HepG2 (cell line): ENCODE data around the gene GYS1. TPM values are rescaled to one million over a fixed set of nuclear protein-coding genes. Genes with fewer than 3 reads are reported as not detected.

ENCODE experiments used
- NCOA5 ChIP-seq: sonication (generic); formaldehyde crosslinking; IDR thresholded peaks from 2 replicates; pipeline ENCODE4 v1.4.0; 2020; ENCODE audit warnings: missing genetic modification reagents
- PRPF4 ChIP-seq: fragments of 200-400 bp; formaldehyde crosslinking; IDR thresholded peaks from 2 replicates; pipeline ENCODE4 v1.6.1; 2016; ENCODE audit warnings: low read length, low read depth; ENCODE audit not compliant: poor library complexity, severe bottlenecking
- RFX3 ChIP-seq: IDR thresholded peaks from 2 replicates; pipeline ENCODE4 v1.6.1; 2016; ENCODE audit warnings: missing biosample characterization, missing genetic modification reagents
- ZC3H13 ChIP-seq: sonication (generic); formaldehyde crosslinking; IDR thresholded peaks from 2 replicates; pipeline ENCODE4 v1.8.1; 2023; ENCODE audit warnings: mild to moderate bottlenecking, missing genetic modification reagents, moderate library complexity
- ZNF780A ChIP-seq: sonication (generic); formaldehyde crosslinking; IDR thresholded peaks from 2 replicates; pipeline ENCODE4 v1.8.0; 2022; ENCODE audit warnings: mild to moderate bottlenecking, missing genetic modification reagents, moderate library complexity
- polyA plus RNA-seq, 8 experiments: library from polyadenylated mRNA; depleted of rRNA in 3 of 8; stranded (reverse) in 7 of 8; unstranded in 1 of 8; fragments of >200 nt; fragmentation: Illumina TruSeq in 4 of 8; extraction: Trizol in 4 of 8; gene quantifications; 2 replicates each; pipeline versions ENCODE4 v1.2.1 to v1.2.3, GENCODE V29; 2011 to 2016; ENCODE audit warnings: low read depth in 4 of 8, missing spikeins in 1 of 8, mixed read lengths in 1 of 8; ENCODE audit not compliant: insufficient read depth in 1 of 8
- total RNA-seq, 5 experiments: library from RNA; depleted of rRNA; stranded (reverse); fragments of >200 nt; fragmentation: Illumina TruSeq; extraction: Trizol; gene quantifications; 2 replicates each; pipeline ENCODE4 v1.2.3, GENCODE V29; 2016; ENCODE audit warnings: low read depth in 1 of 5
- TF ChIP-seq, protein P1 (sequence below), 2 experiments: sonication (generic) in 1 of 2; formaldehyde crosslinking in 1 of 2; IDR thresholded peaks; 2 replicates each; pipeline versions ENCODE4 v1.4.0 to v1.6.1; 2016 to 2020; ENCODE audit warnings: borderline replicate concordance in 1 of 2, low read depth in 1 of 2, mild to moderate bottlenecking in 1 of 2, missing genetic modification reagents in 1 of 2
- TF ChIP-seq, protein P2 (sequence below): sonication (generic); formaldehyde crosslinking; IDR thresholded peaks from 2 replicates; pipeline ENCODE4 v1.8.1; 2022; ENCODE audit warnings: mild to moderate bottlenecking, missing genetic modification reagents

The GYS1 gene
- total and polyA plus RNA-seq, 2 of the 13 experiments (the other 11 are each of a cell fraction or from before 2014, with no cell fraction given): 18.4 to 42.1 TPM

DNA sequence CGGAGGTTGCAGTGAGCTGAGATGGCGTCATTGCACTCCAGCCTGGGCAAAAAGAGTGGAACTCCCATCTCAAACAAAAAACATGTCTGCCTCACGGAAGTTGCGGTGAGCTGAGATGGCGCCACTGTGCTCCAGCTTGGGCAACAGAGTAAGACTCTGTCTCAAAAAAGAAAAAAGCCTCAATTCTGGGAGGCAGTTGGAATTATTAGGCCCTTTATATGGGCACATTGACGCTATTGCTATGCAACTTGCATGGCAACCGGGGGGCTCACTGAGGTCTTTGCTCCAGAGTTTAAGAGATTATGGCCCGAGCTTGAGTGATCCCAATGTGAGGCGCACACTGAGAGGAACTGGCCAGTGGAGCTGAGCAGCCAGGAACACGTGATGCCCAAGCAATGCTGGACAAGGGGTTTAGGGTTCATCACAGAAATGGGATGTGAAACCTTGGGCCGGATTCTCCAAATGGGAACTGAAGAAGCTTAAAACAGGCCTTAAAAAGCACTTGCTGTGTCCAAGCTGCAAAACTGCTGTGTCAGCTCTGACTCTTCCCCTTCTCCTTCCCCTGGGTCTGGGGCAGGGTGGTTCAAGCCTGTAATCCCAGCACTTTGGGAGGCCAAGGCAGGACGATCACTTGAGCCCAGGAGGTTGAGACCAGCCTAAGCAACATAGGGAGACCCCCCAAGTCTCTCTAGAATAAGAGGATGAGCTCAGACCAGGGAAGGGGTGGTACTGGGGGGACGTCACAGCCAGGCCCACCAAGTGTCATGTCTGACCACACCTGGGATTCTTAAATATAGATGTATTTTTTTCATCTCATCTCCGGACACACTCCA lies 25.5 kb downstream of the GYS1 start (continued):
- TF ChIP-seq, protein P1, sequence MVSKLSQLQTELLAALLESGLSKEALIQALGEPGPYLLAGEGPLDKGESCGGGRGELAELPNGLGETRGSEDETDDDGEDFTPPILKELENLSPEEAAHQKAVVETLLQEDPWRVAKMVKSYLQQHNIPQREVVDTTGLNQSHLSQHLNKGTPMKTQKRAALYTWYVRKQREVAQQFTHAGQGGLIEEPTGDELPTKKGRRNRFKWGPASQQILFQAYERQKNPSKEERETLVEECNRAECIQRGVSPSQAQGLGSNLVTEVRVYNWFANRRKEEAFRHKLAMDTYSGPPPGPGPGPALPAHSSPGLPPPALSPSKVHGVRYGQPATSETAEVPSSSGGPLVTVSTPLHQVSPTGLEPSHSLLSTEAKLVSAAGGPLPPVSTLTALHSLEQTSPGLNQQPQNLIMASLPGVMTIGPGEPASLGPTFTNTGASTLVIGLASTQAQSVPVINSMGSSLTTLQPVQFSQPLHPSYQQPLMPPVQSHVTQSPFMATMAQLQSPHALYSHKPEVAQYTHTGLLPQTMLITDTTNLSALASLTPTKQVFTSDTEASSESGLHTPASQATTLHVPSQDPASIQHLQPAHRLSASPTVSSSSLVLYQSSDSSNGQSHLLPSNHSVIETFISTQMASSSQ (IDR thresholded peaks at IDR 0.05; ENCODE audit: low read depth): no peak
- TF ChIP-seq, protein P1 (CRISPR knock-in tag; IDR thresholded peaks at IDR 0.05; ENCODE audit: borderline replicate concordance): peak; percentile 45; the same call in 1 of the 2 replicates
- TF ChIP-seq NCOA5 (CRISPR knock-in tag) (peak; percentile 80; the same call in 1 of the 2 replicates), RFX3 (no peak), ZC3H13 (peak; percentile 93), PRPF4 (no peak), ZNF780A (CRISPR knock-in tag) (peak; percentile 59; the same call in 1 of the 2 replicates)
- TF ChIP-seq, protein P2, sequence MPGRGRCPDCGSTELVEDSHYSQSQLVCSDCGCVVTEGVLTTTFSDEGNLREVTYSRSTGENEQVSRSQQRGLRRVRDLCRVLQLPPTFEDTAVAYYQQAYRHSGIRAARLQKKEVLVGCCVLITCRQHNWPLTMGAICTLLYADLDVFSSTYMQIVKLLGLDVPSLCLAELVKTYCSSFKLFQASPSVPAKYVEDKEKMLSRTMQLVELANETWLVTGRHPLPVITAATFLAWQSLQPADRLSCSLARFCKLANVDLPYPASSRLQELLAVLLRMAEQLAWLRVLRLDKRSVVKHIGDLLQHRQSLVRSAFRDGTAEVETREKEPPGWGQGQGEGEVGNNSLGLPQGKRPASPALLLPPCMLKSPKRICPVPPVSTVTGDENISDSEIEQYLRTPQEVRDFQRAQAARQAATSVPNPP (CRISPR knock-in tag): peak; percentile 73
